Gastroesophageal sphincter (tissue), 4 donors: ENCODE data around the gene VIPR2. TPM values are rescaled to one million over a fixed set of nuclear protein-coding genes. Genes with fewer than 3 reads are reported as not detected.

Experiments used
- ATAC-seq: fragments of 150-250 bp; one replicate; pipeline ENCODE4 v1.9.1; 2016; ENCODE audit warnings: mild to moderate bottlenecking, moderate library complexity
- H3K27ac ChIP-seq, 4 donors: fragments of 200-600 bp; sonication (generic) in 3 of 4; 1 replicate in 3 of 4; 2 replicates in 1 of 4; pipeline ENCODE4 v1.5.1; 2016 to 2019
- H3K27me3 ChIP-seq: fragments of 200-600 bp; sonication (generic); one replicate; pipeline ENCODE4 v1.5.1; 2019
- H3K36me3 ChIP-seq, 2 donors: fragments of 200-600 bp; sonication (generic); one replicate each; pipeline ENCODE4 v1.5.1; 2019; ENCODE audit warnings: control low read depth in 1 of 2
- H3K4me1 ChIP-seq, 3 donors: fragments of 200-600 bp; sonication (generic); 1 replicate in 2 of 3; 2 replicates in 1 of 3; pipeline ENCODE4 v1.5.1; 2016 to 2019; ENCODE audit warnings: control low read depth in 2 of 3
- H3K4me3 ChIP-seq, 2 donors: fragments of 200-600 bp; sonication (generic); one replicate each; pipeline ENCODE4 v1.5.1; 2019; ENCODE audit warnings: mild to moderate bottlenecking in 1 of 2, moderate library complexity in 1 of 2
- H3K9me3 ChIP-seq, 3 donors: fragments of 200-600 bp; sonication (generic); one replicate each; pipeline ENCODE4 v1.5.1; 2017 to 2019; ENCODE audit warnings: control low read depth in 2 of 3
- CTCF ChIP-seq, 4 experiments: fragments of 200-600 bp in 2 of 4; fragments of 450-650 bp in 2 of 4; sonication (generic) in 1 of 4; IDR thresholded peaks; one replicate each; pipeline ENCODE4 v1.5.1; 2017 to 2019; ENCODE audit warnings: antibody characterized with exemption in 4 of 4, mild to moderate bottlenecking in 2 of 4, moderate library complexity in 2 of 4
- EP300 ChIP-seq: sonication (generic); formaldehyde crosslinking; IDR thresholded peaks from one replicate; pipeline ENCODE4 v1.6.1; 2017; ENCODE audit warnings: antibody characterized with exemption, mild to moderate bottlenecking
- POLR2A ChIP-seq, 2 donors: fragments of 450-650 bp; IDR thresholded peaks; one replicate each; pipeline ENCODE4 v1.6.1; 2017; ENCODE audit warnings: antibody characterized with exemption in 2 of 2, mild to moderate bottlenecking in 2 of 2, moderate library complexity in 1 of 2
- POLR2AphosphoS5 ChIP-seq: sonication (generic); formaldehyde crosslinking; IDR thresholded peaks from one replicate; pipeline ENCODE4 v1.6.1; 2017; ENCODE audit warnings: antibody characterized with exemption
- WGBS, 2 donors: methylation state at CpG; one replicate each; pipeline ENCODE4 v1.1.5; 2018; ENCODE audit warnings: low coverage in 1 of 2; 5-methylcytosine and 5-hydroxymethylcytosine counted together
- total RNA-seq, 4 donors: library from RNA; depleted of rRNA; stranded (reverse); fragments of >200 nt; gene quantifications; one replicate each; pipeline ENCODE4 v1.1.0, GENCODE V29; 2016

VIPR2 gene
- total RNA-seq, 4 donors from 2014 or later = 13.3 to 52.5 (median 27.4) TPM

DNA sequence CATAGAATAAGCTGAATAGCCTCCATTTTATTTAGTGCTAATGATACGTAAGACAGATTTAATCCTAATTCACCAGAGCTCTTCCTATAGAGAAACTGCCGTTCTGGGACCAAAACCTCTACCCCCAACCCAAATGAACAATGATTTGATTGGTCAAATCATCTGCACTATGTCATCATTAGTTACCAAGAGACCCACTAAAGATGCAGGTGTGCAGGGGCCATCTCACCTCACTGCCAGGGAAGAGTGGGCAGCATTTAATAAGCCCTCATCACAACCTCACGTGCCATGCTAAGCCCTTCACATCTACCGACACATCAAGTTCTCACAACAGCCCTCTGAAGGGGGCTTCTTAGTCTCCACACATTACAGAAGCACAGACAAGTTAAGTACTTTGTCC is 87.0 kb downstream of the VIPR2 start:
- no peak overlapping the region for H3K27ac ChIP-seq
- TF ChIP-seq CTCF (IDR thresholded peaks at IDR 0.05) = no peak
- no peak for TF ChIP-seq POLR2A (IDR thresholded peaks at IDR 0.05)
- TF ChIP-seq POLR2AphosphoS5 = no peak
- WGBS, 2 donors = 72 to 89% methylated on average over 2 to 4 of the region's 4 CpGs
- H3K4me1 ChIP-seq = no peaks in the 10 kb centered on the region
- peaks cover 0 to 12% of the 10 kb centered on the region in 2 donors for H3K36me3 ChIP-seq
- H3K9me3 ChIP-seq = no peaks in the 10 kb centered on the region
- peaks cover 8% of the 10 kb centered on the region for H3K27me3 ChIP-seq
- ATAC-seq = no peak
- H3K4me3 ChIP-seq = no peak overlapping the region

DNA sequence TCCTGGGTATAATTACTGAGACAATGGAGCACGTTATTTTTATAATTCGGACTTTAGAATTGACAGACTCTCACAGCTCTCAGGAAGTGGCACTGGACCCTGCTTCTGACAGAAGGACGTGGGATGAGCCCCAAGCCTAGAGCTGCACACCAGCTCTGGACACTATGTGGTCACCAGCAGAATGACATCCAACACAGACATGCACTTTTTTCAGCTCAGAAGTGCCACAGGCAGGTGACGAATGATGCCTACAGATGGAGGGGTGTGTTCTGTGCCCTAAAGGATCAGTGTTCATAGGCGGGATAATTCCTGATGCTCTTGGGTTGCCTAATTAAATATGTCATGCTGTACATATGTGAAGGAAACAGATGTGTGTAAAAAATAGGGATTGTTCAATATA is 87.9 kb downstream of the VIPR2 start:
- Histone ChIP-seq H3K36me3 (peaks cover 0 to 12% of the 10 kb centered on the region in 2 donors), H3K4me1 (no peaks in the 10 kb centered on the region), H3K4me3 (no peak overlapping the region), H3K27me3 (peaks cover 5% of the 10 kb centered on the region), H3K9me3 (no peaks in the 10 kb centered on the region), H3K27ac (no peak overlapping the region)
- no peak for ATAC-seq
- WGBS, 2 donors = 73 to 76% methylated on average over 5 of the region's 5 CpGs
- TF ChIP-seq POLR2A (IDR thresholded peaks at IDR 0.05) (no peak), POLR2AphosphoS5 (no peak), EP300 (no peak), CTCF (IDR thresholded peaks at IDR 0.05) (no peak)

DNA sequence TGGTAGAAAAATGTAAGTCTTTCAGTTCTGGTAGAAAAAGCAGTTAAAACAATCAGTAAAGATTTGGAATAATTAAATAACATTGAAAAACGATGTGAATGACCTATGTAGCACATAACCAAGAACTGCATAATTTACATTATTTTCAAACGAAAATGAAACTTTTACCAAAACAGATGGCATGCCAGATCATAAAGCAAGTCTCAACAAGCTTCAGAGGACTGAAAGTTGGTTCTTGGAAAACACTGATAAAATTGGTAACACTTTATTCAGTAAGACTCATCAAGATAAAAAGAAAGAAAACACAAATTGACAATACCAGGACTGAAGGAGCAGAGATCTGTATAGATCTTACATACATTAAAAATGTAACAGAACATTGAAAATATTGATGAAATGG is 92.8 kb downstream of the VIPR2 start:
- no peak for TF ChIP-seq POLR2A (IDR thresholded peaks at IDR 0.05)
- no peak for TF ChIP-seq CTCF (IDR thresholded peaks at IDR 0.05)
- TF ChIP-seq POLR2AphosphoS5 = no peak
- no peak for TF ChIP-seq EP300
- WGBS, 2 donors = 60 to 73% methylated on average over 1 to 2 of the region's 2 CpGs
- H3K4me3 ChIP-seq = no peak overlapping the region
- no peak overlapping the region for H3K27ac ChIP-seq
- peaks cover 0 to 12% of the 10 kb centered on the region in 2 donors for H3K36me3 ChIP-seq
- no peaks in the 10 kb centered on the region for H3K9me3 ChIP-seq
- ATAC-seq = no peak
- peaks cover 0 to 7% (median 0%) of the 10 kb centered on the region in 3 donors for H3K4me1 ChIP-seq
- no peaks in the 10 kb centered on the region for H3K27me3 ChIP-seq

DNA sequence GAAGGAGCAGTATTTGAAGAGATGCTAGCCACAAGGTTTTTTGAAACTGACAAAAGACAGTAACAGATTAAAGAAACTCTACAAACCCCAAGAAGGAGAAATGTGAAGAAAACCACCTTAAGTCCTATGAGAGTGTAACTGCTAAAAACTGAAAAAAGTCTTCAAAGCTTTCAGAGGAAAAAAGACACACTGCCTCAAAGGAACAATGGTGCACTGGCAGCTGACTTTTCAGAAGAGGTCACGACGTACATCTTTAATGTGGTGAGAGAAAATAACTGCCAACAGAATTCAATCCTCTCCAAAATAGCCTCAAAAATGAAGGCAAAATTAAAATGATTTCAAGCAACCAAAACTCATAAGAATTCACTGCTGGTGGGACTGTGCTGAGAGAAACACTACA is 94.0 kb downstream of the VIPR2 start:
- no peaks in the 10 kb centered on the region for H3K9me3 ChIP-seq
- WGBS, 2 donors = 79 to 93% methylated on average over 2 of the region's 2 CpGs
- TF ChIP-seq EP300 (no peak), POLR2AphosphoS5 (no peak), CTCF (IDR thresholded peaks at IDR 0.05) (no peak), POLR2A (IDR thresholded peaks at IDR 0.05) (no peak)
- no peaks in the 10 kb centered on the region for H3K27me3 ChIP-seq
- no peak for ATAC-seq
- no peak overlapping the region for H3K4me3 ChIP-seq
- peaks cover 0 to 7% (median 0%) of the 10 kb centered on the region in 3 donors for H3K4me1 ChIP-seq
- peaks cover 0 to 8% of the 10 kb centered on the region in 2 donors for H3K36me3 ChIP-seq
- no peak overlapping the region for H3K27ac ChIP-seq

GRCh38 chr7:159049266-159050025 is 95.2 kb downstream of the VIPR2 start:
- WGBS, 2 donors = 80% methylated on average over 1 of the region's 15 CpGs; no CpG with 5 or more reads in 1 of the 2 donors
- ATAC-seq = no peak

More at GRCh38 chr7:159049266-159050025, 95.2 kb downstream of the VIPR2 start:
- H3K27ac ChIP-seq = no peak overlapping the region
- H3K4me3 ChIP-seq = no peak overlapping the region
- no peaks in the 10 kb centered on the region for H3K27me3 ChIP-seq
- no peak for TF ChIP-seq CTCF (IDR thresholded peaks at IDR 0.05)
- TF ChIP-seq POLR2AphosphoS5 = no peak
- no peak for TF ChIP-seq EP300
- no peak for TF ChIP-seq POLR2A (IDR thresholded peaks at IDR 0.05)
- peaks cover 0 to 7% (median 0%) of the 10 kb centered on the region in 3 donors for H3K4me1 ChIP-seq
- H3K36me3 ChIP-seq = no peaks in the 10 kb centered on the region
- H3K9me3 ChIP-seq = no peaks in the 10 kb centered on the region
